Stimulated activated CD8-positive, alpha-beta memory T cell treated with anti-CD3 and anti-CD28 coated beads, Interleukin-4, amount 100 ng/mL, for 24 hours (primary cell): Measurements from ENCODE around the gene OMP.
A peak's percentile ranks its signal among the peaks of the same experiment; 100 is the strongest.

Experiments used
- DNase-seq: peaks from one replicate; pipeline ENCODE4 v3.0.0-alpha.2; 2020; ENCODE audit warnings: low read depth

OMP gene

DNA sequence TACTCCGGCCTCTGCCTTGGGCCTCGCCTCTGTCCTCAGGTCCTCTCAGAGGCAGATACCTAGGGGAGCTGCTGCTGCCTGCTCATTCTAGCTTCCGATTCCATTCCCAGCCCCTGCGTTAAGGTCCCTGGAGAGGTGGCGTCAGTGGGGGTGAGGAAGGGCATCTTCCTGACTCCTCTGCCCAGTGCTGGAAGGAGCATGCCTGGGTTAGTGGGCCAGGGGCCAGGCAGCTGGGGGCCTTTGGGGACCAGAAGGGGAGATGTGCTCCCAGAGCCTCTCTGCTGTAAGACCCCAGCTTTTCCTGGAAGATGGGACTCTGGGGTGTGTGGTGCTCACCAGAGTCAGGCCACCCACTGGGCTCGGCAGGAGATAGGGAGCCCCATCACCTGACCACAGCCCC, 21.8 kb downstream of the OMP start:
- no peak for DNase-seq

DNA sequence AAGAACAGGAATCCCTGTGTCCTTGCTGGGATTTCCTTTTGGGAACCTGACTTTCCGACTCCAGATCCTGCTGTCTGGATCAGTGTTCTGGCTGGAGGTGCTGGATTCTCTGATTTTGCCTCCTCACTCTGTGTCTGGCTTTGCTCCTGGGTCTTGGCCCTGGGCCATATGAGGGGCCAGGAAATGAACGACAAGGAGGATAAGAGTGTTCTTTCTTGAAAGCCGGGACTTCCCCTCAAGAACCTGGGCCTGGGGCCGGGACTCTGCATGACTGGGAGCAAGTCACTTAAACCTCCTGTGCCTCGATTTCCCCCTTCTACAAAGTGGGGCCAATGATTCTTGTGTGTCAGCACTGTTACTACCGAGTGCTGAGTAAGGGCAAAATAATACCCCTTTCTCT, 22.6 kb downstream of the OMP start:
- DNase-seq, result no peak

DNA sequence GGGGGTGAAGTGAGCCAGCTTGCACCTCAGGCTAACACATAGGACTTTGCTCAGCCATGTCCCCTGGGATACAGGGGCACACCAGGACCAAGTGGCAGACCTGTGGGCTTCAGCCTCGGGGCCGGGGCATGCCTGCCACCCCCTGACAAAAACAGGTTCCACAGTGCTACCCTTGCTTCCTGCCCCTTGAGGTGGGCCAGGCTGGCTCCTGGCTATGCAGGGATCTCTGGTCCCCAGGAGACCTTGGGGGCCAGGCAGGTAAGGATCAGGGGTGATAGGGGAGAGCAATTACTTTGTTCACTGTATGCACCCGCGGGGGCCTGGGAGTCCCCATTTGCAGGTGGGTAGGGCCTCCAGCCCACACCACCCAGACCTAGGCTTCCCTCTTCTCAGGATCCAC, 23.1 kb downstream of the OMP start:
- DNase-seq, result no peak

DNA sequence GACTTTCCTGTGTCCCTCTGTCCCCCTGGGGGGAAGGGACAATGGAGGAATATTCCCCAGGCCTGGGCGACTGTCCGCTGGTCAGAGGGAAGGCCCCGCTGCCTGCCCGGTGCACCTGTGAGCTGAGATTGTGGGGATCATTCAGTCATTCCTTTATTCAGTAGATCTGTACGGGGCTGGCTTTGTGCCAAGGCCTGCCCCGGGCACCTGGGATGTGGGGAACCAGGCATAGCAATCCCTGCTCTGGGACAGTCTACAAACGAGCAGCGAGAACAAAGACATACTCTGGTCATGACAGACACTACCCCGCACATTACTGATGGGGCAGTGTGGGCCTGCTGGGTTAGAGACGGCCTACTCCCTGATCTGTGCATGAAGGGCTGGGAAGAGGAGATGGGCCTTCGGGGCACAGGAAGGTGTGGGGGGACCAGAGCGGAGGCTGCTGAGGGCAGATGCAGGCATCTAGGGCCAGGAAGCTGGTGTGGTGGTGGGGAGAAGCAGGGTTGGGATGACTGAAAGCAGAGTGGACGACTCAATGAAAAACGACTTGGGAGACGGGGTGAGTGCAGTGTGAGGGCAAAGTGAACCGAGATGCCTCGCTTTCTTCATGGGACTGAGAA, 23.6 kb downstream of the OMP start:
- no peak for DNase-seq

DNA sequence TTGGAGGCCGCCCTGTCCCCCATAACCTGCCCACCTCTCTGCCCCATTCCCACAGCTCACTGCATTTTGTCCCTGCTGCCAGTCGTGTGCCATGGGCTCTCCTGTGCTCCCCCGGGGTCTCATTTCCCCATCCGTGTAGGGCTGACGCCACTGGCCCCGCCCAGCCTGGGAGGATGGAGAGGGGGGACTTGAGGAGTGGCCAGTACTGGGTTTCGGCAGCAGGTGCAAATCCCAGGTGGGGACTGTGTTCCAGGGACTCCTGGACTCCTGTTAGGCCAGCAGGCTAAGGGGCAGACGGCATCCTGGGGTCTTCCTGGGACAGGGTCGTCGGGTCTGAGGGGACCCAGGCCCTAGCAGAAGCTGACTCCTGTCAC, 24.2 kb downstream of the OMP start:
- no peak for DNase-seq

DNA sequence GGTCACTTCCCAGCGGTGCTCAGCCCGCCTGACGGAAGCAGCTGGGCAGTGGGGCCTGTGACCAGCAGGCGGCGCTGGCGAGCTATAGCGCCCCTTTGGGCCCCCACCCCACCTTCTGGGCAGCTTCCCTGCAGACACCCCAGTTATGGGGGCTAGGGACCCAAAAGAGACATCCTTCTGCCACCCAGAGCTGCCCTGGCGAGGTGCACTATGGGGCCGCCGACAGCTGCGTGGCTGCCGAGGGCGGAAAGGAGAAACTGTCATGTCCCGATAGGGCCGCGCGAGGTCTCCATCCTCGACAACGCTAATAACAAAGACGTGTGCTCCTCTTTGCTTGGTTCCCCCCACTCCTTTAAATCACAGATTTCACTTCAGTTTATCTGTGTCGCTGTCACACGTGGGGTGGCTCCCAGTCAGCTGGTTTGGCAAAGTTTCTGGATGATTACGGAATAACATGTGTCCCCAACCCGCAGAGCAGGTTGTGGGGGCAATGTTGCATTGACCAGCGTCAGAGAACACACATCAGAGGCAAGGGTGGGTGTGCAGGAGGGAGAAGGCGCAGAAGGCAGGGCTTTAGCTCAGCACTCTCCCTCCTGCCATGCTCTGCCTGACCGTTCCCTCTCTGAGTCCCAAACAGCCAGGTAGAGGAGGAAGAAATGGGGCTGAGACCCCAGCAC, 24.7 kb downstream of the OMP start:
- peak; percentile 34 for DNase-seq

DNA sequence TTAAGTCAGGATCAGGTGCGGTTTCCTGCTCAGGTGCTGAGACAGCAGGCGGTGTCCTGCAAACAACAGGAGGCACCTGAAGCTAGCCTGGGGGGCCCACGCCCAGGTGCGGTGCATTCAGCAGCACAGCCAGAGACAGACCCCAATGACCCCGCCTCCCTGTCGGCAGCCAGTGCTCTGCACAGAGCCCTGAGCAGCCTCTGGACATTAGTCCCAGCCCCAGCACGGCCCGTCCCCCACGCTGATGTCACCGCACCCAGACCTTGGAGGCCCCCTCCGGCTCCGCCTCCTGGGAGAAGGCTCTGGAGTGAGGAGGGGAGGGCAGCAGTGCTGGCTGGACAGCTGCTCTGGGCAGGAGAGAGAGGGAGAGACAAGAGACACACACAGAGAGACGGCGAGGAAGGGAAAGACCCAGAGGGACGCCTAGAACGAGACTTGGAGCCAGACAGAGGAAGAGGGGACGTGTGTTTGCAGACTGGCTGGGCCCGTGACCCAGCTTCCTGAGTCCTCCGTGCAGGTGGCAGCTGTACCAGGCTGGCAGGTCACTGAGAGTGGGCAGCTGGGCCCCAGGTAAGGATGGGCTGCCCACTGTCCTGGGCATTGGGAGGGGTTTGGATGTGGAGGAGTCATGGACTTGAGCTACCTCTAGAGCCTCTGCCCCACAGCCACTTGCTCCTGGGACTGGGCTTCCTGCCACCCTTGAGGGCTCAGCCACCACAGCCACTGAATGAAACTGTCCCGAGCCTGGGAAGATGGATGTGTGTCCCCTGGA, 25.5 kb downstream of the OMP start, which contains the start of gene MYO7A:
Gene MYO7A, plus strand, starts transcription at position 327 of the 772 bp plus-strand sequence. CDS start 2,389 bp downstream, outside the sequence.
- DNase-seq, result no peak

DNA sequence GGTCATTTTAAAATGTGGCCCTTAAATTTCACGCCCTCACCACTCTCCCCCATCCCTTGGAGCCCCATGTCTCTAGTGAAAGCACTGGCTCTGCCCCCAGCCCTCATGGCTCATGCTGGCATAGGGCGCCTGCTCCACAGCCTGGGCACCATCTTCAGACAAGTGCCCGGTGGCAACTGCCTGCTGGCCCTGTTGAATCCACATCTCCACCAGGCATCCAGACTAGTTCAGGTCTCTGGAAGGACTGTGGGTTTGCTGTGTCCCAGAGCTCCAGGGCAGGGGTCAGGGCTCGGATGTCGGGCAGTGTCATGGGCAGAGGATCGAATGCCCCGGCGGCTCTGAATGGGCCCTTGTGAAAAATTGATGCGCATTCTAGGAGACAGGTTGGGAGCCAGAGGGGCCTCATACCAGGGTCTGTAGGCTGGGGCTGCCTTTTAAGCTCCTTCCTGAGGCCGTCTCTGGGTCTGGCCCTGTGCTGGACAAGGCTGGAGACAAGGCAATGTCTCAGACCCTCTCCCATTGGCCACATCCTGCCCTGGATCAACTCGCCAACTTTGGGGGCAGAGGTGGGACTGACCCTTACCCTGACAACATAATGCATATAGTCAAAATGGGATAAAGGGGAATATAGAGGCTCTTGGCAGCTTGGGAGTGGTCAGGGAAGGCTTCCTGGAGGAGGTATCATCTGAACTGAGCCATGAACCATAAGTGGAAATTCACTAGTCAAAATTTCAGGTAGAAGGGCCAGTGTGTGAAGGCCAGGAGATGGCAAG, 26.6 kb downstream of the OMP start:
- DNase-seq, result no peak

DNA sequence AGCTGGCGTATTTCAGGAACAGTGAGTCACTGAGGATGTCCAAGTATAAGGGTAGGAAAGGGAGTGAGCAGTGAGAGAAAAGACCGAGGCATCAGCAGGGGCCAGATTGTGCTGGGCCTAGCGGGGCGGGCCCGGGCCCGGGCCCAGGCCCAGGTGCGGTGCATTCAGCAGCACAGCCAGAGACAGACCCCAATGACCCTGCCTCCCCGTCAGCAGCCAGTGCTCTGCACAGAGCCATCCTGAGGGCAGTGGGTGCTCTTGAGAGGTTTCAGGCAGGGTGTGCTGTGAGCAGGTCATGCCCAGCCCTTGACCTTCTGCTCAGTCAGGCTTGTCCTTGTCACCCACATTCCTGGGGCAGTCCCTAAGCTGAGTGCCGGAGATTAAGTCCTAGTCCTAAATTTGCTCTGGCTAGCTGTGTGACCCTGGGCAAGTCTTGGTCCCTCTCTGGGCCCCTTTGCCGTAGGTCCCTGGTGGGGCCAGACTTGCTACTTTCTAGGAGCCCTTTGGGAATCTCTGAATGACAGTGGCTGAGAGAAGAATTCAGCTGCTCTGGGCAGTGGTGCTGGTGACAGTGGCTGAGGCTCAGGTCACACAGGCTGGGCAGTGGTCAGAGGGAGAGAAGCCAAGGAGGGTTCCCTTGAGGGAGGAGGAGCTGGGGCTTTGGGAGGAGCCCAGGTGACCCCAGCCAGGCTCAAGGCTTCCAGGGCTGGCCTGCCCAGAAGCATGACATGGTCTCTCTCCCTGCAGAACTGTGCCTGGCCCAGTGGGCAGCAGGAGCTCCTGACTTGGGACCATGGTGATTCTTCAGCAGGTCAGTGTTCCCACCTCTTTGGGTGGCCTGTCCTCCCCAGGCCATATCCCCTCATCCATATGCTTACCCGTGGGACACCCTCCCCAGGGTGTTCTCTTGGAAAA, 27.5 kb downstream of the OMP start:
- no peak for DNase-seq

DNA sequence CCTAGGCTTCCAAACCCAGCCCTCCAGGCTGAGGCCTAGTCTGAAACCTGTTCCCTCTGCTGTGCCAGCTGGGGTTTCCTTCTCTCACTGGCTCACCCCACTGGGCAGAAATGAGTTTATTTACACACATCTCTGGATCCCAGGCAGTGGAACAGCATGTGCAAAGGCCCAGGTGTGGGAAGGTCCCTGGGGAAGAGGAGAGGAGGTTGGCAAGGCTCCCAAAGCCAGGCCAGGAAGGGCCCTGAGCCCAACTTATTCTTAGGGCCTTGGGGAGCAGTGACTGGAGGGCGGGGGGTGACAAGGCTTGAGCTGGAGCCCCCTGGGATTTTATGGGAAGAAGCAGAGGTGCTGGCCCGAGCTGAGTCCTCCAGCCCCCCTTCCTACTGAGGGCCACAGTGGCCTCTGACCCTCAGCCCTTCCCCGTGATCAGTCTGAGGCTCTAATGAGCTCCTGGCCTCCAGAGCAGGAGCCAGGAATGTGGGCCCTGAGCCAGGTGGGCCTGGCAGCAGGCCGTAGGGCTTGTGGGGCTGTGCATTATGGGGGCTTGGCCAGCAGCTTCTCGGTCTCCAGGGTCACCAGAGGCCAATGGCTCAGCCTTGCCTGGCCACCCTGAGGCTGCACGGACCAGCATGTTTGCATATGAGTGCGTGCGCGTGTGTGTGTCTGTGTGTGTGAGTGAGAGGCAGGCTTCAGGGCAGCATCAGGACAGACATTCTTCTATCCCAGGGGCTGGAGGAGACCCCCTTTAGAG, 28.3 kb downstream of the OMP start:
- DNase-seq, result no peak

DNA sequence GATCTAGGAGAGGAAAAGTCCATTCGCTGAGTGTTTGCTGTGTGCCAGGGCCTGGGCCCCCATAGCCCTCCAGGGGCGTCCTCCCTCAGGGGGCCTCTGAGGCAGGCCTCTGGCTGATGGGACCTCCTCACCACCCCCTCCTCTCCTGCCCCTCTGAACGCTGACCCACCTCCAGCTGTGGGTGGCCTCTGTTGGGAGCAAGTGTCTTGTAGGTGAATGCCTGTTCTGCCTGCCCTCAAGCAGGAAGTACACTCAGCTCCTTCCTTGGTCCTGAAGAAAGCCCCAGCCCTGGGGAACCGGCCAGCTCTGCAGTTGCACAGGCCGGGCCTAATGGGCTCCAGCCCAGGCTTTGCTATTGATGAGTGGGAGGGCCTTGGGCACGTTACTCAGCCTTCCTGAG, 28.9 kb downstream of the OMP start:
- DNase-seq, result no peak

DNA sequence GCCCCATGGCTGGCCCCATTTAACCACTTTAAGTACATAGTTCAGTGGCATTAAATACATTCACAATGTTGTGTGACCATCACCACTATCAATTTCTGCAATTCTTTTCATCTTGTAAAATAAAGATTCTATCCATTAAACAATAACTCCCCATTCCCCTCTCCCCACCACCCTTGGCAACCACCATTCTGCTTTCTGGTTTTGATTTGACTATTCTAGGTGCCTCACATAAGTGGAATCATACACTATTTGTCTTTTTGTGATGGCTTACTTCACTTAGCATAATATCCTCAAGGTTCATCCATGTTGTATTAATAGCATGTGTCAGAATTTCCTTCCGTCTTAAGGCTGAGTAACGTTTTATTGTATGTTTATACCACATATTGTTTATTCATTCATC, 32.4 kb downstream of the OMP start:
- DNase-seq, result no peak

DNA sequence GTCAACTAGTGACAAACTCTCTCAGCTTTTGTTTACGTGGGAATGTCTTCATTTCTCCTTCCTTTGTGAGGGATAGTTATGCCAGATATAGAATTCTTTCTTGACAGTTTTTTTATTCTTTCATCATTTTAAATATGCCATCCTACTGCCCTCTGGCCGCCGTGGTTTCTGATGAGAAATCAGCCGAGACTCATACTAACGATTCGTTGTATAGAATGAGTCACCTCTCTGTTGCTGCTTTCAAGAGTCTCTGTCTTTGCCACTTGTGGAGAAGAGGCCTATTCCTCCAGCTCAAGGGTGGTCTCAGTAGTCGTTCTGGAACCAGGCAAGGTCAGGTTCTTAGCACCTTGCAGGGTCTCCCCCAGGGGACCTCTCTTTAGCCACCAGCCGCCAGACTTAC, 33.4 kb downstream of the OMP start:
- DNase-seq, result no peak

DNA sequence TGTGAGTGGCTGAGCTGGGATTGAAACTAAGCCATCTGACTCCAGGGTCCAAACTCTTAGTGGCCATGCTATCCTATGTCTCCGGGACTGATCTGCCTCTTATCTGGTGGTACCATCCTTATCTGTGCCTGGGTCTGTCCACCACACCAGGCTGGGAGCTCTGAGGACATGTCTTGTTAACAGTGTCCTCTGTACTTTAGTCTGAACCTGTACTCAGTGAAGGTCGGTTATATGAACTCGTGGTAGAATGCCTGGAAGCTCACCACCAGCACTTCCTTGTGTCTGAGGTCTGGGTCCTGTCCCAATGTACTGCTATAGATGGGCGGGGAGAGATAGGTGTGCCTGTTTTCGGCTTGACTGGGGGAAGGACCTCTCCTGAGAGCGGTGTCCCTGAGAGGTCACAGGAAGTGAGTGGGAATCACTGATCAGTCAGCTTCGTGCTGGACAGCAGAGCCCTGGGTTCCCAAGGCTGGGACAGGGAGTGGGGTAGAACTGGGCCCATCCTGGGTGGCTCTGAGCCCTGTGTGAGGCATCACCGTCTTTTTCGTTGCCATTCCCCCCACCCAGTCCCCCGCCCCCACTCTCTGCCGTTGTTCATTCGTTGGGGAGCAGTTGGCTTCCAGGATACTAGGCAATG, 34.3 kb downstream of the OMP start:
- DNase-seq, result no peak

DNA sequence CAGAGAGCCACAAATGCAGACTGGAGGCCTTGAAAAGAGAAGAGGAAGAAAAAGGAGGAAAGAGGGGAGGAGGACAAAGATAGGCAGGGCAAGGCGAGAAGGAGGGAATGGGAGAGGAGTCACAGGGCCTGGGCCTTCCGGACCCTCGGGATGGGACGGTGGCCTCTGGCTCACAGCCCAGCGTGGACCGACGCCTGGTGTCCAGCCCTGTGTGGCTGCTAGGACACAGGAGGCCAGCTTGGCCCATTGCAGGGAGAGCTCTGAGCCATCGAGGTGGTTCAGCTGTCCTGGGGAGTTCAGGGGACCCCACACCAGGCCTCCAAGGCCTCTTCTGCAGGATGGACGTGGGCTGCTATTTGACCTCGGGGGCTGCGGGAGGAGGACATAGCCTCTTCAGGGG, 34.8 kb downstream of the OMP start:
- no peak for DNase-seq

DNA sequence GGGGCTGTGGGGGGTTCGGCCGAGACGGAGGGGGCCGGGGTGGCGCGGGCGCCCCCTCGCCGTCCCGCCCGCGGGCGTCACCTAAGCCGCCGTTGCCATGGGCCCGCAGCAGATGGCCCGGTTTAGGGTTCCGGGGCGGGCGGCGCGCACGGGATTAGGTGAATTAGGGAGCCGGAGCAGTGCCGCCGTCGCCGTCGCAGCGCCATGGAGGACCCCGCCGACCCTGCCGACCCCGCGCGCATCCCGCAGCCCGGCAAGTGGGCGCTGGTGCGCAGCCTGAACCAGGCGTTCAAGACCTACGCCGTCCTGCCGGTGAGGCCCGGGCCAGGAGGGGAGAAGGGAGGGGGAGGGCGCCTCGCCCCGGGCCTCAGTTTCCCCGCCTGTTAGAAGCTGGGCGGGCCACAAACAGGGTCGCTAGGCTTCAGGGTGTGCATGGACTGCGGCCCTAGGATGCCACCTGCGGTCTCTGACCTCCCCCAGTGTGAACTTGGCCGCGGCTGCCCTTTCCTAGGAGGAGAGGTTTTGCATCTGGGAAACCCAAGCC, 35.5 kb downstream of the OMP start:
- no peak for DNase-seq

DNA sequence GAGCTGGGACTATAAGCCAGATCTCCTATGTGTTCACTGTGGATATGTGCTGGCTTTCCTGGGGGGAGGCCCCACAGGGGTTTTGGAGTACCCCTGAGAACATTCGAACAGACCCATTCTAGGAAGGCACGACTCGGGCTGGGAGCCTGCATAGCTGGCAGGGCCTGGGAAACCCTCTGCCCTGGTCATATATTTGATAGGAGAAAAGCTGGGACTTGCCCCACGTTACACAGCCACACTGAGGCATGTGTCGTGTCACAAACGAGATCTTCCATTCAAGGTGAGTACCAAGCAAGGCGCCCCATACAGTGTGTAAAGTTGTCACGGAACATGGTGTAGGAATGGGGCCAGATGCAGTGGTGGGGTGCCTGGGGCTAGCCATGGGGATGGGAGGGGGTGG, 36.6 kb downstream of the OMP start:
- no peak for DNase-seq

DNA sequence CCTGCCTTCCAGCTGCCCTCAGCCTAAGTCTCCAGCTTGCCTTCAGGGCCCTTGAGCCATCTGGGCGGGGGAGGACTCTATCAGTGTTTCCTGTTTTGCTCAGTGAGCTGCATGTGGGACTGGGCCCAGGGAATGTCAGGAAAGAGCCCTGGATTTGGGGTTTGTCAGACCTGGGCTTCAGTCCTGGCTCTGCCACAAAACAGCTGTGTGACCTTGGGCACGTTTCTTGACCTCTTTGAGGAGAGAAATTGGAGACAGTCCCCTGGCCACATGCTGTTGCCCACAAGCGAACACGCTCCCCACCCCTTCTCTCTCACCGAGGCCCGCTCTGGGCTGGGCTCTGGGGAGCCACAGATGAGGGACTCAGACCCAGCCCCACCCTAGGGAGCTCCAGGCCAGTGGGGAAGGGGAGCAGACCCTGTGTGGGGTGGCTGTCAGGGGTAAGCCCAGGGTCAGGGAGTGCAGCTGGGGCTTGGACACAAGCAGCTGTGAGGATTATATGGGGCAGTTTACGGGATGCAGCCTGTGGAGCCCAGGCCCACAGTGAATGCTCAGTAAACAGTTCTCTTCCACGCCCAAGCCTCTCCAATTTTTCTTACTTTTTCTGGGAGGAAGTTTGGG, 37.7 kb downstream of the OMP start:
- no peak for DNase-seq

DNA sequence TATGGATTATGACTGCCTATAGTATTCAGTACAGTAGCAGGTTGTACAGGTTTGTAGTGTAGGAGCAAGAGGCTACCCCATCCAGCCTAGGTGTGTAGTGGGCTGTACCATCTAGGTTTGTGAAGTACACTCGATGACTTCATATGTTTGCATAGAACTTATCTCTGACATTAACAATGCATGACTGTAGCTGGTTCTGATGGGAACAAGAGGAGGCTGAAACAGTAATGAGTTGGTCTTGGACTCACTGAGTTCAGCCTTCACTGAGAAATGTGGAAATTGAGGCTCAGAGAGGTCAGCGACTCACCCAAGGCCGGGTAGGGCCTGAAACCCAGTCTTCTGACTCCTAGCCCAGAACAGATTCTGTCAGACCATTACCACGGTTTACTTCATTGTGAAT, 38.4 kb downstream of the OMP start:
- no peak for DNase-seq

DNA sequence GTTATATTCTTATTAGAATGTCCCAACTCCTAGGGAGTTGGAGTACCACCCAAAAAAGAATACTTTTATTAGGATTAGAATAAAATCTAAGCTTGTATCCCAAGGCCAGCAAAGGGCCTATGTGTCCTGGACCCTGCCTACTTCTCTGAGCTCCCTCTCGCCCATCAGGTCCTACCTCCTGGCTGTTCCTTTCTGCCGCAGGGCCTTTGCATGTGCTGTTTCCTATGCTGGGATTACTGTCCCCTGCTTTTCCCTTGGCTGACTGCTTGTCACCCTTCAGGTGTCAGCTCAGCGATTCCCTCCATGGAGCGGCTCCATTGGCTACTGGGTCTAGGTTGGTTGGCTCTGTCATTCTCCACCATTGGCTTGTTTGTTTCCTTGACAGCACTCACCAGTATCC, 38.8 kb downstream of the OMP start:
- no peak for DNase-seq
